Measurements from ENCODE around the gene SAMD4A.

The SAMD4A gene

DNA sequence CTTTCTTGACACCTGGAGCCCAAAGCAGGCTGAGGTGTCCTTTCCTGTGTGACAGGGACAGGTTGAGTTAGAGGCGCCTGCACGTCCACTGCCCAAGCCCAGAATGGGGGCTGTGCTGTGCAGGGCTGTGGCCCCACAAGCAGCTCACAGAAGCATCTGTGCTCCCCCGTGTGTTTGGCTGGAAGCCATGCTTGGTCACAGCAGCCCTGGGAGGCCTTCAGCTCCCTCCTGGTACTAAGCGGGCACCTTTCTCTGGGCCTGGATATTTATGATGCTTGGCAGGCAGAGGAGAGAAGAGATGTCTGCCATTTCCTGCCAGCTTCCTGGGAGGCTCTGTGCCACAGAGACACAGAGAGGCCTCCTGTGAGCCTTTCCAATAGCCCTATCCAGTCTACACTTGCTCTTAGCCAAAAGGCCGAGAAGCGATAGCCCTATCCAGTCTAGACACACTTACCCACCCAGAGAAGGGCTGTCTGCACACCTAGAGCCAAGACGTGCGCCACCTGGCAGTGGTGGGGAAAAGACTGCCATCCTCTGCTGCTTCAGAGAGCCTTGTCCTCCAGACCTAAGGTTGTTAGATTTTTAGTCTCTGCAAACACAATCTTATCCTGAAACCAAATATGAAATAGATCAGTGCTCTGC is 218.3 kb downstream of the SAMD4A start:
- H3K9ac ChIP-seq (ENCODE audit: low read length) = no peak overlapping the region
- H3K36me3 ChIP-seq (ENCODE audit: control insufficient read depth, insufficient read depth, low read length) = peaks cover 56% of the 10 kb centered on the region
- H3K27ac ChIP-seq (ENCODE audit: low read depth, low read length) = no peak overlapping the region
- H3K9me3 ChIP-seq (ENCODE audit: control insufficient read depth, insufficient read depth, low read depth, low read length) = no peaks in the 10 kb centered on the region
- no peaks in the 10 kb centered on the region for H3K27me3 ChIP-seq (ENCODE audit: control insufficient read depth, insufficient read depth, low read length)
- H3K4me1 ChIP-seq (ENCODE audit: control insufficient read depth, insufficient read depth, low read length) = peaks cover 2% of the 10 kb centered on the region; the same call in 1 of the 2 replicates
- no peak overlapping the region for H3K4me3 ChIP-seq (ENCODE audit: low read depth, low read length)

DNA sequence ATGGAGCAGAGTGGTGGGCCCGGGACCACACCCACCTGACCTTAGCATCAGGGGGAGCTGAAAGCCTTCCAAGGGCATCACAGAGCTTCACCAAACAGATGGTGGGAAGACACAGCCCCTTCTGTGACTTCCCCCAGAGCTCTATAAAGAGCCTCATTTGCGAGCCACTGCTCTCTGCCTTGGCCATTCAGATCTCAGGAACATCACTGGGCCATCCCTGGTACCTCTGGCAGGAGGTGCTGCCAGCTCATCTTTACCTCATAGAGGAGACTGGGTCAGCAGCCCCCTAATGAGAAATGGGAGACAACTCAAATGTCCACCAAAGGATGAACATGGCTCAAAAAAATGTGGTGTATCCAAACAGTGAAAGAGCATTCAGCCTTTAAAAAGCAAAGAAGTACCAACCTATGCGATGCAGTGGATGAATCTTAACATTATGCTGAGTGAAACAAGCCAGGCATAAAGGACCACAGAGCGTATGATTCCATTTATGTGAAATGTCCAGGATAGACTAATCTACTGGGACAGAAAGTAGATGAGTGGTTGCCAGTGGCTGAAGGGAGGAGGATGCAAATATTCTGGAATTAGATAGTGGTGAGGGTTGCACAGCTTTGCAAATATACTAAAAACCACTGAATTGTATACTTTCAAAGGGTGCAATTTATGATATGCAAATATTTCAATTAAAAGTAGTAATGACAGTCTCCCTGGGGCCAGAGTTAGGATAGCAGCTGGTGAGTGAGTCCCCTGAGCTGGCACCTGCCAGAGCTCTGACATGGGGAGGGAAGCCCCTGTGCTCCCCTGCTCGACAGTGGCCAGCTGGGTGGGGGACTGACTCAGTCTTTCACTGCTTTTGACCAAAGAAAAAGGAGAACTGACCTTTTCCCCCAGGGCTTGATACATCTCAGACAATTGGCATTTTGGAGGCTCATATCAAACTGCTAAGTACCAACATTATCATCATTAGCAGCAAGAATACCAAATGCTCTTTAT is 219.1 kb downstream of the SAMD4A start:
- H3K9ac ChIP-seq (ENCODE audit: low read length) = no peak overlapping the region
- H3K9me3 ChIP-seq (ENCODE audit: control insufficient read depth, insufficient read depth, low read depth, low read length) = no peaks in the 10 kb centered on the region
- peaks cover 2% of the 10 kb centered on the region; the same call in 1 of the 2 replicates for H3K4me1 ChIP-seq (ENCODE audit: control insufficient read depth, insufficient read depth, low read length)
- peaks cover 55% of the 10 kb centered on the region for H3K36me3 ChIP-seq (ENCODE audit: control insufficient read depth, insufficient read depth, low read length)
- no peak overlapping the region for H3K27ac ChIP-seq (ENCODE audit: low read depth, low read length)
- no peaks in the 10 kb centered on the region for H3K27me3 ChIP-seq (ENCODE audit: control insufficient read depth, insufficient read depth, low read length)
- no peak overlapping the region for H3K4me3 ChIP-seq (ENCODE audit: low read depth, low read length)

DNA sequence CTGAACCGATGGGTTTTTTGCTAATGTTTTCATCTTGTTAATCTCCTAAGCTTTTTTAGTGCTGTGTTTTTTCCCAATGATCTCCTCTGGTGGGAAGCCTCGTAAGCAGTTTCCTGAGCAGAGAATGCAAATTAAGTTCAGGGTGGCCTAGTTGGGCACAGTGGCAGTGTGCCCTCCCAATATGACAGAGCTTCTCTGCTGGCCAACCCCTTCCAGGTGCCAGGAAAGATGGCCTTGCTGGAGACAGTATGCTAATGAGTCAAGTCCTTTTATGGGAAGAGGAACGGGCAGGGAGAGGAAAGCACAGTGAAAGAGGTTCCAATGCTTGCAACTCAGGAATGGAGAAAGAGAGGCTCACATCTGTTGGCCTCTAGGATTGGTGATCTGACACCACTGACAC is 219.9 kb downstream of the SAMD4A start:
- H3K27ac ChIP-seq (ENCODE audit: low read depth, low read length) = no peak overlapping the region
- no peaks in the 10 kb centered on the region for H3K9me3 ChIP-seq (ENCODE audit: control insufficient read depth, insufficient read depth, low read depth, low read length)
- no peak overlapping the region for H3K4me3 ChIP-seq (ENCODE audit: low read depth, low read length)
- H3K36me3 ChIP-seq (ENCODE audit: control insufficient read depth, insufficient read depth, low read length) = peaks cover 58% of the 10 kb centered on the region
- H3K4me1 ChIP-seq (ENCODE audit: control insufficient read depth, insufficient read depth, low read length) = peaks cover 2% of the 10 kb centered on the region; the same call in 1 of the 2 replicates
- H3K27me3 ChIP-seq (ENCODE audit: control insufficient read depth, insufficient read depth, low read length) = no peaks in the 10 kb centered on the region
- no peak overlapping the region for H3K9ac ChIP-seq (ENCODE audit: low read length)

DNA sequence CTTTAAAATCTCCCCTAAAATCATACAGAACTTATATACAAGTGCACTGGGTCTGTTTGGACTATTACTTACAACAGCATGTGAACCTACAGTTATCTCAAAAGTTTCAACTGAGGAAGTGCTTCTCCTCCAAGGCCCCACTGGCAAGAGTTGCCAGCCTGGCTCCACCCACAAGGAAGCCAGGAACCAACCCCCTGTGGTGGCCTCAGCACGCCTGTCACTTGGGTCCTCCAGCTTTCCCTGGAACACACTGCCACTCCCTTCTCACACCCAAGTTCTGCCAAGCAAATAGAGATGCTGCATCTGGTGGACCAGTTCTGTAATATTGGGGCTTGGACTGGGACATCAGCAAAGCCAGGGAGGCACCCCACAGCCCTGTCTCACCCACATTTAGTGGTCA is 220.3 kb downstream of the SAMD4A start:
- H3K4me1 ChIP-seq (ENCODE audit: control insufficient read depth, insufficient read depth, low read length) = peaks cover 2% of the 10 kb centered on the region; the same call in 1 of the 2 replicates
- no peak overlapping the region for H3K9ac ChIP-seq (ENCODE audit: low read length)
- H3K9me3 ChIP-seq (ENCODE audit: control insufficient read depth, insufficient read depth, low read depth, low read length) = no peaks in the 10 kb centered on the region
- no peak overlapping the region for H3K4me3 ChIP-seq (ENCODE audit: low read depth, low read length)
- no peaks in the 10 kb centered on the region for H3K27me3 ChIP-seq (ENCODE audit: control insufficient read depth, insufficient read depth, low read length)
- peaks cover 58% of the 10 kb centered on the region for H3K36me3 ChIP-seq (ENCODE audit: control insufficient read depth, insufficient read depth, low read length)
- no peak overlapping the region for H3K27ac ChIP-seq (ENCODE audit: low read depth, low read length)

DNA sequence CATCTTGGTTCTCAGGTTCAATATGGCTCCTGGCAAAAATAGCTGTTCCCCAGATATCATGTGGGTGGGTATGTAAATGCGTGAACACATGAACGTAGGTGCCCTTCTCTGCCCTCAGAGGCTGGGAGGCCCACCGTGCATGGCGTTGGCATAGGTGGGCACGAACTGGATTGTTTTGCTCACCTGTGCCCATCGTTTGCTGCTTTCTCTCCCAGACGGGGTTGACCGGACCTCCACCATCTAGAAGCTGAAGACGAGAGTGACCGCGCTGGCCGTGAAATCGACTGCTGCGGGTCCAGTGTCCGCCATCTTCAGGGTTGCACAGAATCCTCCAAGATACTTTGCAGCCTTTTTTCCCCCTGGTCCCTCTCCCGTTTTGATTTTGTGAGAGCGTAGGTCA is 221.8 kb downstream of the SAMD4A start:
- Histone ChIP-seq H3K4me1 (ENCODE audit: control insufficient read depth, insufficient read depth, low read length) (peaks cover 2% of the 10 kb centered on the region; the same call in 1 of the 2 replicates), H3K9ac (ENCODE audit: low read length) (no peak overlapping the region), H3K36me3 (ENCODE audit: control insufficient read depth, insufficient read depth, low read length) (peaks cover 52% of the 10 kb centered on the region), H3K4me3 (ENCODE audit: low read depth, low read length) (no peak overlapping the region), H3K27me3 (ENCODE audit: control insufficient read depth, insufficient read depth, low read length) (no peaks in the 10 kb centered on the region), H3K27ac (ENCODE audit: low read depth, low read length) (no peak overlapping the region), H3K9me3 (ENCODE audit: control insufficient read depth, insufficient read depth, low read depth, low read length) (no peaks in the 10 kb centered on the region)

DNA sequence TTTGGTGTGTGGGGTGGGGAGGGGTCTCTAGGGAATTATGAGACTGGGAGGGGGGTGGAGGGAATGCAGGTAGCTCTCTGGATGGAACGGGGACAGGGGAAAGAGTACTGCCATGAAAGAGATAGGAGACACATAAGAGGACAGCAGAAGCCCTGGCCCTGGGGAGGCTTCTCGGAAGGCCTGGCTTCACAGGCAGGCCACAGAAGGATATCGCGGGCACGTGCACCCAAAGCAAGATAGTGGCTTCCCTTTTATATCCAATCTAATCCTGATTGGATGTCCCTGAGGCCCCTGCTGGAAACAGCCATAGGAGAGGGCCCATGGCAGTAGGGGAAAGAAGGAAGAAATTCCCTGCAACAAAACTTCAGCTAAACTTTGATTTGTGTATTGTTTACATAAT is 222.2 kb downstream of the SAMD4A start:
- no peak overlapping the region for H3K9ac ChIP-seq (ENCODE audit: low read length)
- no peak overlapping the region for H3K4me3 ChIP-seq (ENCODE audit: low read depth, low read length)
- no peak overlapping the region for H3K27ac ChIP-seq (ENCODE audit: low read depth, low read length)
- peaks cover 47% of the 10 kb centered on the region for H3K36me3 ChIP-seq (ENCODE audit: control insufficient read depth, insufficient read depth, low read length)
- H3K27me3 ChIP-seq (ENCODE audit: control insufficient read depth, insufficient read depth, low read length) = no peaks in the 10 kb centered on the region
- peaks cover 2% of the 10 kb centered on the region; the same call in 1 of the 2 replicates for H3K4me1 ChIP-seq (ENCODE audit: control insufficient read depth, insufficient read depth, low read length)
- H3K9me3 ChIP-seq (ENCODE audit: control insufficient read depth, insufficient read depth, low read depth, low read length) = no peaks in the 10 kb centered on the region

DNA sequence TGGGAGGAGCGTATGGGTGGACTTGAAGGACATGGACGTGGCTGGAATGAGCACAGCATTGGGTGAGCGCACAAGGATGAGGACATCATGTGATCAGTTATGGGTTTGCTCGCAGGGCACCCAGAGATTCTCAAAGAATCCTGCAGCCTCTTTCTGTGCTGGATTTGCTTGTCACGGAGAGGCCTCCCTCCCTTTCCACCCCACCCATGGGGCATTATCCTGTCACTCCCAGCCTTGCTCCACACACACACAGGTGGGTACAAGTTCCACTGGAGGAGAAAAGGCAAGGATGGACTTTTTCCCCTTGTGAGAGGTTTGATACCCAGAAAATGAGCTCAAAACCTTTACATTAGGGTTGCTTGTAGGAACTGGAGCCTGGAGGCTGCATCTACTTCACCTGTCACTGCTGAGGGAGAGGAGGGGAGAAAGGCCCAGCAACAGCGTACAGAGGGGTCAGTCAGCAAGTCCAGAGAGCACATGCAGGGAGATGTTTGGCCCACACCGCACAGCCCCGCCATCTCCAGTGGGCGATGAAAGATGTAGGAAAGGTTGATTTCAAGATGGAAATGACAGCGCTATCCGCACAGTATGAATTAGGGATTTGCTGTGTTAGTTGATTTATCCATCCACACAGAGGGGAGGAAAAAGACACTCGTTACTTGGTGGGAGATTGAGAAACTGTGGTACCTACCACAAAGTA is 223.0 kb downstream of the SAMD4A start:
- Histone ChIP-seq H3K4me1 (ENCODE audit: control insufficient read depth, insufficient read depth, low read length) (peaks cover 2% of the 10 kb centered on the region; the same call in 1 of the 2 replicates), H3K9ac (ENCODE audit: low read length) (no peak overlapping the region), H3K27me3 (ENCODE audit: control insufficient read depth, insufficient read depth, low read length) (no peaks in the 10 kb centered on the region), H3K4me3 (ENCODE audit: low read depth, low read length) (no peak overlapping the region), H3K9me3 (ENCODE audit: control insufficient read depth, insufficient read depth, low read depth, low read length) (no peaks in the 10 kb centered on the region), H3K36me3 (ENCODE audit: control insufficient read depth, insufficient read depth, low read length) (peaks cover 40% of the 10 kb centered on the region), H3K27ac (ENCODE audit: low read depth, low read length) (no peak overlapping the region)

DNA sequence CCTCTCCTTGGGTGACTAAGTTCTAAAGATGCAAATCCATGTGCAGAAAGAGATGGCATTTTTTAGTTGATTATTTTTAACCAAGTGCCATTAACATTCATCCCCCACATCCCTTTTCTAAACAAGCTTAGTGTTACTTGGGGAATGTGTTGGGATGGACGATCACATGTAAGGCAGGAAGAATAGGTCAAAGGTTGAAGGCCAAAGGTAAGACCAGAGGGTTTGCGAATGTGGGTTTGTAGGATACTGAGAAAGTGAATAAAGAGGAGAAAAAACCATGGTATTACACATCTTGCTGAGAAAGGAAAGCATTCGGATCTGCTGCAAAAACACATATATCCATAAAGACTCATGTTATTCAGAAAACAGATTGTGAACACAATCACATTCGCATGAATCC is 224.1 kb downstream of the SAMD4A start:
- no peaks in the 10 kb centered on the region for H3K27me3 ChIP-seq (ENCODE audit: control insufficient read depth, insufficient read depth, low read length)
- no peak overlapping the region for H3K27ac ChIP-seq (ENCODE audit: low read depth, low read length)
- no peak overlapping the region for H3K4me3 ChIP-seq (ENCODE audit: low read depth, low read length)
- H3K9me3 ChIP-seq (ENCODE audit: control insufficient read depth, insufficient read depth, low read depth, low read length) = 0 out of 2 replicates have a peak, but pooled peaks cover 3% of the 10 kb centered on the region
- H3K9ac ChIP-seq (ENCODE audit: low read length) = no peak overlapping the region
- H3K4me1 ChIP-seq (ENCODE audit: control insufficient read depth, insufficient read depth, low read length) = peaks cover 2% of the 10 kb centered on the region; the same call in 1 of the 2 replicates
- peaks cover 31% of the 10 kb centered on the region for H3K36me3 ChIP-seq (ENCODE audit: control insufficient read depth, insufficient read depth, low read length)

DNA sequence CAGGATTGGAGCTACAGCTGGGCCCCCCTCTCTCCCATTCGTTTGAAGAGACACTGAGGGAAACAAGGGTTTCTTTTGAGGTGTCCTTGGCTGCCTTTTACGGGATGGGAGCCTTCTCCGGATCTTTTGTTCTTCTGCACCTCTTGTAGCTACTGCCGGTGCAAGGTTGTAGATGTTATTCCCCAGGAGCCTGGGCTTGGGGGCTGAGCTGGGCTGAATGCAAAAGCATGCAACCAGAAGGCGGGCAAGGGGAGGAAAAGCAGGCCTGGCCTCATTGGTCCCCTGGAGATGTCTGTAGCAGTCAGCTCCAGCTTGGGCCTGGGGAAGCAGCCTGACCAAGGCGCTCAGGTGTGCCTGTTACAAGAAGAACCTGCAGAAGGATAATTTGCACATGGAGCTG is 225.4 kb downstream of the SAMD4A start:
- H3K4me1 ChIP-seq (ENCODE audit: control insufficient read depth, insufficient read depth, low read length) = no peaks in the 10 kb centered on the region
- no peak overlapping the region for H3K4me3 ChIP-seq (ENCODE audit: low read depth, low read length)
- H3K27me3 ChIP-seq (ENCODE audit: control insufficient read depth, insufficient read depth, low read length) = no peaks in the 10 kb centered on the region
- 0 out of 2 replicates have a peak, but pooled peaks cover 3% of the 10 kb centered on the region for H3K9me3 ChIP-seq (ENCODE audit: control insufficient read depth, insufficient read depth, low read depth, low read length)
- H3K27ac ChIP-seq (ENCODE audit: low read depth, low read length) = no peak overlapping the region
- peaks cover 25% of the 10 kb centered on the region for H3K36me3 ChIP-seq (ENCODE audit: control insufficient read depth, insufficient read depth, low read length)
- no peak overlapping the region for H3K9ac ChIP-seq (ENCODE audit: low read length)

DNA sequence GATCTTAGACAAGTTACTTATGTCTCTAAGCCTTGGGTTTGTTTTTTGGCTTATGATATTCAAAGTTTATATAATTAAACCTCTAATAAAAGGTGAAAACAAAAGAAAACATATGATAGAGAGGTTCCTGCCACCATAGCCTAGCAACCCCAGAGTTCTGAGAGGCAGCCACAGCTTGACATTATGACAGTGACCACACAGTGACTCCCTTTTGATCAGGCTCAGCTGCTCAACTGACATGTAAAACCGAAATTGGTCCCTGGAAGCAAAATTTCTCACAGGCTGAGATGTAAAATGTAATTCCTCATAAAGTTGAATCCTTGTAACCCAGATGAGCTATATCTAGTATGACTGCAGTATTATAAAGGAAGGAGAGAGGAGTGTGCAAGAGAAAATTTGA is 227.2 kb downstream of the SAMD4A start:
- H3K9ac ChIP-seq (ENCODE audit: low read length) = no peak overlapping the region
- H3K27ac ChIP-seq (ENCODE audit: low read depth, low read length) = no peak overlapping the region
- H3K27me3 ChIP-seq (ENCODE audit: control insufficient read depth, insufficient read depth, low read length) = no peaks in the 10 kb centered on the region
- no peaks in the 10 kb centered on the region for H3K4me1 ChIP-seq (ENCODE audit: control insufficient read depth, insufficient read depth, low read length)
- no peak overlapping the region for H3K4me3 ChIP-seq (ENCODE audit: low read depth, low read length)
- H3K9me3 ChIP-seq (ENCODE audit: control insufficient read depth, insufficient read depth, low read depth, low read length) = 0 out of 2 replicates have a peak, but pooled peaks cover 3% of the 10 kb centered on the region
- peaks cover 13% of the 10 kb centered on the region for H3K36me3 ChIP-seq (ENCODE audit: control insufficient read depth, insufficient read depth, low read length)
